ENCODE results near the gene OR6N2. TPM values are rescaled to one million over a fixed set of nuclear protein-coding genes. Genes with fewer than 3 reads are reported as not detected.

Gene OR6N2
- total and polyA plus RNA-seq, 4 donors: not detected

- DNase-seq (ENCODE audit: low spot score): no peak
- no peak overlapping the region for H3K9ac ChIP-seq (ENCODE audit: low read depth in 1 of 2, low read length in 2 of 2)
- H3K27me3 ChIP-seq (ENCODE audit: control insufficient read depth in 4 of 4, insufficient read depth in 4 of 4, low read length in 3 of 4): peaks cover 0 to 3% (median 0%) of the 10 kb centered on the region in 4 donors
- no peak overlapping the region for H3K4me3 ChIP-seq (ENCODE audit: low read depth in 1 of 3, low read length in 3 of 3)
- H3K27ac ChIP-seq (ENCODE audit: low read depth in 1 of 2, low read length in 2 of 2): no peak overlapping the region
- TF ChIP-seq, protein P1, sequence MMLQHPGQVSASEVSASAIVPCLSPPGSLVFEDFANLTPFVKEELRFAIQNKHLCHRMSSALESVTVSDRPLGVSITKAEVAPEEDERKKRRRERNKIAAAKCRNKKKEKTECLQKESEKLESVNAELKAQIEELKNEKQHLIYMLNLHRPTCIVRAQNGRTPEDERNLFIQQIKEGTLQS (IDR thresholded peaks at IDR 0.05): no peak
- no peak for TF ChIP-seq RAD21 (IDR thresholded peaks at IDR 0.05)
- TF ChIP-seq NR2F2 (IDR thresholded peaks at IDR 0.05): no peak
- TF ChIP-seq, protein P2, sequence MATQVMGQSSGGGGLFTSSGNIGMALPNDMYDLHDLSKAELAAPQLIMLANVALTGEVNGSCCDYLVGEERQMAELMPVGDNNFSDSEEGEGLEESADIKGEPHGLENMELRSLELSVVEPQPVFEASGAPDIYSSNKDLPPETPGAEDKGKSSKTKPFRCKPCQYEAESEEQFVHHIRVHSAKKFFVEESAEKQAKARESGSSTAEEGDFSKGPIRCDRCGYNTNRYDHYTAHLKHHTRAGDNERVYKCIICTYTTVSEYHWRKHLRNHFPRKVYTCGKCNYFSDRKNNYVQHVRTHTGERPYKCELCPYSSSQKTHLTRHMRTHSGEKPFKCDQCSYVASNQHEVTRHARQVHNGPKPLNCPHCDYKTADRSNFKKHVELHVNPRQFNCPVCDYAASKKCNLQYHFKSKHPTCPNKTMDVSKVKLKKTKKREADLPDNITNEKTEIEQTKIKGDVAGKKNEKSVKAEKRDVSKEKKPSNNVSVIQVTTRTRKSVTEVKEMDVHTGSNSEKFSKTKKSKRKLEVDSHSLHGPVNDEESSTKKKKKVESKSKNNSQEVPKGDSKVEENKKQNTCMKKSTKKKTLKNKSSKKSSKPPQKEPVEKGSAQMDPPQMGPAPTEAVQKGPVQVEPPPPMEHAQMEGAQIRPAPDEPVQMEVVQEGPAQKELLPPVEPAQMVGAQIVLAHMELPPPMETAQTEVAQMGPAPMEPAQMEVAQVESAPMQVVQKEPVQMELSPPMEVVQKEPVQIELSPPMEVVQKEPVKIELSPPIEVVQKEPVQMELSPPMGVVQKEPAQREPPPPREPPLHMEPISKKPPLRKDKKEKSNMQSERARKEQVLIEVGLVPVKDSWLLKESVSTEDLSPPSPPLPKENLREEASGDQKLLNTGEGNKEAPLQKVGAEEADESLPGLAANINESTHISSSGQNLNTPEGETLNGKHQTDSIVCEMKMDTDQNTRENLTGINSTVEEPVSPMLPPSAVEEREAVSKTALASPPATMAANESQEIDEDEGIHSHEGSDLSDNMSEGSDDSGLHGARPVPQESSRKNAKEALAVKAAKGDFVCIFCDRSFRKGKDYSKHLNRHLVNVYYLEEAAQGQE (IDR thresholded peaks at IDR 0.05): no peak
- no peak for TF ChIP-seq JUND (IDR thresholded peaks at IDR 0.05)
- TF ChIP-seq FOXA2 (IDR thresholded peaks at IDR 0.05): no peak
- TF ChIP-seq HNF4A (conservative IDR thresholded peaks at IDR 0.05): no peak
- no peak for TF ChIP-seq HNF4G (IDR thresholded peaks at IDR 0.05)
- no peak for TF ChIP-seq CTCF (IDR thresholded peaks at IDR 0.05; ENCODE audit: low read depth, low read length, missing input control)
- TF ChIP-seq TAF1 (conservative IDR thresholded peaks at IDR 0.05): no peak
- no peak for TF ChIP-seq FOXA1 (IDR thresholded peaks at IDR 0.05)
- no peak for TF ChIP-seq EGR1 (IDR thresholded peaks at IDR 0.05; ENCODE audit: low read depth in 2 of 2)
- TF ChIP-seq SP1 (IDR thresholded peaks at IDR 0.05): no peak
- 78% methylated on average over 5 of the region's 5 CpGs for WGBS
- no peaks in the 10 kb centered on the region for H3K4me1 ChIP-seq (ENCODE audit: control insufficient read depth in 4 of 4, insufficient read depth in 4 of 4, low read length in 3 of 4)
- no peaks in the 10 kb centered on the region for H3K9me3 ChIP-seq (ENCODE audit: control insufficient read depth in 4 of 4, low read length in 3 of 4)
- H3K36me3 ChIP-seq (ENCODE audit: control insufficient read depth in 4 of 4, insufficient read depth in 3 of 4, low read depth in 1 of 4, low read length in 3 of 4): no peaks in the 10 kb centered on the region
Measured at GRCh38 chr1:158809862-158810261, 28.9 kb upstream of the OR6N2 start.

DNA sequence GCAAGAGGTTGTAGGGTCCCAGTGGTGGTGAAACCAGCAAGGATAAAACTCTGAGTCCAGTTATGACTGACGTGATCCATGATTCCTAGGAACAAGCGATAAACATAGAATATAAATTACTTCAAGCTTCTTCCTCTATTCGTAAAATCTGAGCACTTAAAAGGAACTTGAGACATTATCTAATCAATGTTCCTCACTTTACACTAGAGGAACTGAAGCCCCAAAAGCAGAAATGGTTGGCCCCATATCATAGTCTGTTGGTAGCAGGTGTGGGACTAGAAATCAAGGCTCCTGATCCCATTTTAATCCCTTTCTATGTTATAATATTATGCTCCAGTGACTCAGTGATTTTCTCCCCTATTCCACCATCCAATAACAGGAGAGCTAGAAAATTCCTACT is 28.3 kb upstream of the OR6N2 start:
- whole genome bisulfite sequencing: 72% methylated on average over 3 of the region's 3 CpGs
- no peak for DNase-seq (ENCODE audit: low spot score)
- Histone ChIP-seq H3K27me3 (ENCODE audit: control insufficient read depth in 4 of 4, insufficient read depth in 4 of 4, low read length in 3 of 4) (peaks cover 0 to 3% (median 0%) of the 10 kb centered on the region in 4 donors), H3K4me3 (ENCODE audit: low read depth in 1 of 3, low read length in 3 of 3) (no peak overlapping the region), H3K9me3 (ENCODE audit: control insufficient read depth in 4 of 4, low read length in 3 of 4) (no peaks in the 10 kb centered on the region), H3K4me1 (ENCODE audit: control insufficient read depth in 4 of 4, insufficient read depth in 4 of 4, low read length in 3 of 4) (no peaks in the 10 kb centered on the region), H3K27ac (ENCODE audit: low read depth in 1 of 2, low read length in 2 of 2) (no peak overlapping the region), H3K36me3 (ENCODE audit: control insufficient read depth in 4 of 4, insufficient read depth in 3 of 4, low read depth in 1 of 4, low read length in 3 of 4) (no peaks in the 10 kb centered on the region), H3K9ac (ENCODE audit: low read depth in 1 of 2, low read length in 2 of 2) (no peak overlapping the region)
- TF ChIP-seq, protein P2 (IDR thresholded peaks at IDR 0.05): no peak
- TF ChIP-seq CTCF (IDR thresholded peaks at IDR 0.05; ENCODE audit: low read depth, low read length, missing input control) (no peak), NR2F2 (IDR thresholded peaks at IDR 0.05) (no peak), ZBTB33 (IDR thresholded peaks at IDR 0.05) (no peak), JUND (IDR thresholded peaks at IDR 0.05) (no peak), RAD21 (IDR thresholded peaks at IDR 0.05) (no peak), FOXA2 (IDR thresholded peaks at IDR 0.05) (no peak), HNF4A (conservative IDR thresholded peaks at IDR 0.05) (no peak), YY1 (IDR thresholded peaks at IDR 0.05) (no peak), TAF1 (conservative IDR thresholded peaks at IDR 0.05) (no peak), FOXA1 (IDR thresholded peaks at IDR 0.05) (no peak), HNF4G (IDR thresholded peaks at IDR 0.05) (no peak), RXRA (IDR thresholded peaks at IDR 0.05) (no peak)
- TF ChIP-seq, protein P1 (IDR thresholded peaks at IDR 0.05): no peak
- TF ChIP-seq, protein P3, sequence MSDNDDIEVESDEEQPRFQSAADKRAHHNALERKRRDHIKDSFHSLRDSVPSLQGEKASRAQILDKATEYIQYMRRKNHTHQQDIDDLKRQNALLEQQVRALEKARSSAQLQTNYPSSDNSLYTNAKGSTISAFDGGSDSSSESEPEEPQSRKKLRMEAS (IDR thresholded peaks at IDR 0.05): no peak
